ENCODE data around the gene KDELR3.

Gene KDELR3

GRCh38 chr22:38441620-38442287 lies 26.1 kb upstream of the KDELR3 start:
- Histone ChIP-seq H3K9me3 (ENCODE audit: low read length) (no peaks in the 10 kb centered on the region), H3K9ac (ENCODE audit: low read length) (no peak overlapping the region), H3K27me3 (ENCODE audit: control insufficient read depth in 1 of 2, insufficient read depth in 2 of 2, low read length in 2 of 2) (peaks cover 0 to 12% of the 10 kb centered on the region in 2 donors), H3K4me1 (ENCODE audit: insufficient read depth, low read length) (no peaks in the 10 kb centered on the region), H3K4me3 (ENCODE audit: low read depth in 1 of 2, low read length in 2 of 2) (no peak overlapping the region), H3K36me3 (ENCODE audit: insufficient read depth, low read length) (no peaks in the 10 kb centered on the region), H3K27ac (ENCODE audit: low read depth, low read length) (no peak overlapping the region)

- Histone ChIP-seq H3K27me3 (ENCODE audit: control insufficient read depth in 1 of 2, insufficient read depth in 2 of 2, low read length in 2 of 2) (peaks cover 0 to 17% of the 10 kb centered on the region in 2 donors), H3K4me3 (ENCODE audit: low read depth in 1 of 2, low read length in 2 of 2) (no peak overlapping the region), H3K9me3 (ENCODE audit: low read length) (no peaks in the 10 kb centered on the region), H3K9ac (ENCODE audit: low read length) (no peak overlapping the region), H3K27ac (ENCODE audit: low read depth, low read length) (no peak overlapping the region), H3K36me3 (ENCODE audit: insufficient read depth, low read length) (no peaks in the 10 kb centered on the region), H3K4me1 (ENCODE audit: insufficient read depth, low read length) (no peaks in the 10 kb centered on the region)
Measured at GRCh38 chr22:38442967-38443627, 24.8 kb upstream of the KDELR3 start.

GRCh38 chr22:38443628-38444521 lies 24.0 kb upstream of the KDELR3 start:
- H3K27me3 ChIP-seq (ENCODE audit: control insufficient read depth in 1 of 2, insufficient read depth in 2 of 2, low read length in 2 of 2), result peaks cover 0 to 20% of the 10 kb centered on the region in 2 donors
- H3K4me3 ChIP-seq (ENCODE audit: low read depth in 1 of 2, low read length in 2 of 2), result no peak overlapping the region
- H3K27ac ChIP-seq (ENCODE audit: low read depth, low read length), result no peak overlapping the region
- H3K4me1 ChIP-seq (ENCODE audit: insufficient read depth, low read length), result no peaks in the 10 kb centered on the region
- no peaks in the 10 kb centered on the region for H3K36me3 ChIP-seq (ENCODE audit: insufficient read depth, low read length)
- H3K9ac ChIP-seq (ENCODE audit: low read length), result no peak overlapping the region
- H3K9me3 ChIP-seq (ENCODE audit: low read length), result no peaks in the 10 kb centered on the region

- H3K9me3 ChIP-seq (ENCODE audit: low read length), result no peaks in the 10 kb centered on the region
- H3K4me1 ChIP-seq (ENCODE audit: insufficient read depth, low read length), result no peaks in the 10 kb centered on the region
- H3K36me3 ChIP-seq (ENCODE audit: insufficient read depth, low read length), result no peaks in the 10 kb centered on the region
- no peak overlapping the region for H3K9ac ChIP-seq (ENCODE audit: low read length)
- no peak overlapping the region for H3K4me3 ChIP-seq (ENCODE audit: low read depth in 1 of 2, low read length in 2 of 2)
- no peak overlapping the region for H3K27ac ChIP-seq (ENCODE audit: low read depth, low read length)
- peaks cover 0 to 26% of the 10 kb centered on the region in 2 donors for H3K27me3 ChIP-seq (ENCODE audit: control insufficient read depth in 1 of 2, insufficient read depth in 2 of 2, low read length in 2 of 2)
Measured at GRCh38 chr22:38444783-38445182, 23.1 kb upstream of the KDELR3 start.

GRCh38 chr22:38446018-38446601 lies 21.8 kb upstream of the KDELR3 start:
- H3K9ac ChIP-seq (ENCODE audit: low read length), result no peak overlapping the region
- H3K27ac ChIP-seq (ENCODE audit: low read depth, low read length), result no peak overlapping the region
- no peak overlapping the region for H3K4me3 ChIP-seq (ENCODE audit: low read depth in 1 of 2, low read length in 2 of 2)
- H3K27me3 ChIP-seq (ENCODE audit: control insufficient read depth in 1 of 2, insufficient read depth in 2 of 2, low read length in 2 of 2), result peaks cover 0 to 34% of the 10 kb centered on the region in 2 donors
- no peaks in the 10 kb centered on the region for H3K9me3 ChIP-seq (ENCODE audit: low read length)
- no peaks in the 10 kb centered on the region for H3K36me3 ChIP-seq (ENCODE audit: insufficient read depth, low read length)
- no peaks in the 10 kb centered on the region for H3K4me1 ChIP-seq (ENCODE audit: insufficient read depth, low read length)

- Histone ChIP-seq H3K9ac (ENCODE audit: low read length) (no peak overlapping the region), H3K4me3 (ENCODE audit: low read depth in 1 of 2, low read length in 2 of 2) (no peak overlapping the region), H3K9me3 (ENCODE audit: low read length) (no peaks in the 10 kb centered on the region), H3K4me1 (ENCODE audit: insufficient read depth, low read length) (no peaks in the 10 kb centered on the region), H3K36me3 (ENCODE audit: insufficient read depth, low read length) (no peaks in the 10 kb centered on the region), H3K27me3 (ENCODE audit: control insufficient read depth in 1 of 2, insufficient read depth in 2 of 2, low read length in 2 of 2) (peaks cover 8 to 55% of the 10 kb centered on the region in 2 donors), H3K27ac (ENCODE audit: low read depth, low read length) (no peak overlapping the region)
Measured at GRCh38 chr22:38448945-38449745, 18.8 kb upstream of the KDELR3 start.

- no peak overlapping the region for H3K4me3 ChIP-seq (ENCODE audit: low read depth in 1 of 2, low read length in 2 of 2)
- no peak overlapping the region for H3K27ac ChIP-seq (ENCODE audit: low read depth, low read length)
- H3K36me3 ChIP-seq (ENCODE audit: insufficient read depth, low read length), result no peaks in the 10 kb centered on the region
- H3K4me1 ChIP-seq (ENCODE audit: insufficient read depth, low read length), result no peaks in the 10 kb centered on the region
- H3K9me3 ChIP-seq (ENCODE audit: low read length), result no peaks in the 10 kb centered on the region
- H3K27me3 ChIP-seq (ENCODE audit: control insufficient read depth in 1 of 2, insufficient read depth in 2 of 2, low read length in 2 of 2), result peaks cover 13 to 61% of the 10 kb centered on the region in 2 donors
- no peak overlapping the region for H3K9ac ChIP-seq (ENCODE audit: low read length)
Measured at GRCh38 chr22:38449776-38450175, 18.1 kb upstream of the KDELR3 start.

GRCh38 chr22:38450234-38450797 lies 17.6 kb upstream of the KDELR3 start:
- Histone ChIP-seq H3K36me3 (ENCODE audit: insufficient read depth, low read length) (no peaks in the 10 kb centered on the region), H3K4me3 (ENCODE audit: low read depth in 1 of 2, low read length in 2 of 2) (no peak overlapping the region), H3K9ac (ENCODE audit: low read length) (no peak overlapping the region), H3K27me3 (ENCODE audit: control insufficient read depth in 1 of 2, insufficient read depth in 2 of 2, low read length in 2 of 2) (peaks cover 13 to 61% of the 10 kb centered on the region in 2 donors), H3K9me3 (ENCODE audit: low read length) (no peaks in the 10 kb centered on the region), H3K4me1 (ENCODE audit: insufficient read depth, low read length) (no peaks in the 10 kb centered on the region), H3K27ac (ENCODE audit: low read depth, low read length) (no peak overlapping the region)

- peaks cover 17 to 67% of the 10 kb centered on the region in 2 donors for H3K27me3 ChIP-seq (ENCODE audit: control insufficient read depth in 1 of 2, insufficient read depth in 2 of 2, low read length in 2 of 2)
- H3K36me3 ChIP-seq (ENCODE audit: insufficient read depth, low read length), result no peaks in the 10 kb centered on the region
- H3K4me1 ChIP-seq (ENCODE audit: insufficient read depth, low read length), result no peaks in the 10 kb centered on the region
- no peak overlapping the region for H3K4me3 ChIP-seq (ENCODE audit: low read depth in 1 of 2, low read length in 2 of 2)
- no peaks in the 10 kb centered on the region for H3K9me3 ChIP-seq (ENCODE audit: low read length)
- H3K27ac ChIP-seq (ENCODE audit: low read depth, low read length), result no peak overlapping the region
- no peak overlapping the region for H3K9ac ChIP-seq (ENCODE audit: low read length)
Measured at GRCh38 chr22:38451404-38451803, 16.5 kb upstream of the KDELR3 start.

GRCh38 chr22:38451864-38452263 lies 16.0 kb upstream of the KDELR3 start:
- H3K36me3 ChIP-seq (ENCODE audit: insufficient read depth, low read length), result no peaks in the 10 kb centered on the region
- H3K27me3 ChIP-seq (ENCODE audit: control insufficient read depth in 1 of 2, insufficient read depth in 2 of 2, low read length in 2 of 2), result peaks cover 17 to 68% of the 10 kb centered on the region in 2 donors
- H3K4me3 ChIP-seq (ENCODE audit: low read depth in 1 of 2, low read length in 2 of 2), result no peak overlapping the region
- H3K4me1 ChIP-seq (ENCODE audit: insufficient read depth, low read length), result no peaks in the 10 kb centered on the region
- H3K9ac ChIP-seq (ENCODE audit: low read length), result no peak overlapping the region
- H3K27ac ChIP-seq (ENCODE audit: low read depth, low read length), result no peak overlapping the region
- H3K9me3 ChIP-seq (ENCODE audit: low read length), result no peaks in the 10 kb centered on the region

Data from muscle layer of colon (tissue), 2 donors.